IMR-90 (cell line): Measurements from ENCODE around the gene EEIG2. TPM values are rescaled to one million over a fixed set of nuclear protein-coding genes. Genes with fewer than 3 reads are reported as not detected.

Experiments used
- ATAC-seq: fragments of 200-7000 bp; cut with Tn5 transposase; 2 replicates; pipeline ENCODE4 v1.9.1; 2020; ENCODE audit warnings: low read depth, mild to moderate bottlenecking, moderate library complexity
- BruUV-seq: library from RNA; stranded (reverse); fragments of 400-500 nt; replicated peaks from 2 replicates; lab custom pipeline; 2021; lab: Mats Ljungman, UMichigan
- CTCF ChIA-PET: fragments of 300-600 bp; formaldehyde crosslinking; extraction: SDS; loops from one replicate; lab custom pipeline; 2021; ENCODE audit warnings: antibody characterized with exemption; lab: Yijun Ruan, JAX
- POLR2A ChIA-PET: fragments of 300-600 bp; sonication (Branson Sonifier 250); formaldehyde crosslinking; loops from one replicate; lab custom pipeline; 2022; ENCODE audit warnings: antibody characterized with exemption; ENCODE audit not compliant: unreplicated experiment; lab: Charles Lee
- DNase-seq: peaks from one replicate; pipeline ENCODE4 v3.0.0; 2013
- H2AFZ ChIP-seq: replicated peaks from 2 replicates; pipeline ENCODE3; 2013; ENCODE audit warnings: low read length, mild to moderate bottlenecking; ENCODE audit not compliant: poor library complexity
- H2AK5ac ChIP-seq: 2 replicates; pipeline ENCODE4 v1.6.1; 2013; ENCODE audit warnings: low read depth, low read length, inconsistent platforms
- H2AK9ac ChIP-seq: replicated peaks from 2 replicates; pipeline ENCODE3; 2013; ENCODE audit warnings: mild to moderate bottlenecking, low read depth, low read length, moderate library complexity; ENCODE audit not compliant: poor library complexity
- H2BK120ac ChIP-seq: 2 replicates; pipeline ENCODE4 v1.6.1; 2013; ENCODE audit warnings: low read depth, low read length, inconsistent platforms
- H2BK15ac ChIP-seq: 3 replicates; pipeline ENCODE4 v1.6.1; 2013; ENCODE audit warnings: low read depth, low read length, inconsistent platforms
- H2BK20ac ChIP-seq: 2 replicates; pipeline ENCODE4 v1.6.1; 2013; ENCODE audit warnings: low read depth, mild to moderate bottlenecking, inconsistent platforms, low read length, moderate library complexity
- H2BK5ac ChIP-seq: 2 replicates; pipeline ENCODE4 v1.6.1; 2013; ENCODE audit warnings: mild to moderate bottlenecking, low read depth, low read length, inconsistent platforms; ENCODE audit not compliant: poor library complexity, severe bottlenecking
- H3K14ac ChIP-seq: replicated peaks from 2 replicates; pipeline ENCODE4 v1.6.1; 2013; ENCODE audit warnings: low read depth, low read length, inconsistent platforms
- H3K18ac ChIP-seq: 2 replicates; pipeline ENCODE4 v1.6.1; 2013; ENCODE audit warnings: low read depth, low read length, control low read depth
- H3K23ac ChIP-seq: 2 replicates; pipeline ENCODE4 v1.6.1; 2013; ENCODE audit warnings: low read depth, low read length, inconsistent platforms
- H3K27ac ChIP-seq: 2 replicates; pipeline ENCODE4 v1.5.1; 2013; ENCODE audit warnings: mild to moderate bottlenecking, control low read depth, low read length; ENCODE audit not compliant: insufficient read depth
- H3K27me3 ChIP-seq: 2 replicates; pipeline ENCODE4 v1.6.1; 2013; ENCODE audit warnings: low read length; ENCODE audit not compliant: control insufficient read depth, insufficient read depth
- H3K36me3 ChIP-seq: 2 replicates; pipeline ENCODE4 v1.6.1; 2013; ENCODE audit warnings: low read length, mixed read lengths; ENCODE audit not compliant: control insufficient read depth, insufficient read depth
- H3K4ac ChIP-seq: 2 replicates; pipeline ENCODE4 v1.6.1; 2013; ENCODE audit warnings: low read depth, low read length, inconsistent platforms
- H3K4me1 ChIP-seq: 2 replicates; pipeline ENCODE4 v1.6.1; 2013; ENCODE audit warnings: low read length, mixed read lengths; ENCODE audit not compliant: control insufficient read depth, insufficient read depth
- H3K4me2 ChIP-seq: 2 replicates; pipeline ENCODE4 v1.6.1; 2013; ENCODE audit warnings: low read depth, mild to moderate bottlenecking, control low read depth, low read length, moderate library complexity
- H3K4me3 ChIP-seq: 2 replicates; pipeline ENCODE4 v1.5.1; 2013; ENCODE audit warnings: low read depth, mild to moderate bottlenecking, control low read depth, low read length, moderate library complexity; ENCODE audit not compliant: insufficient read depth
- H3K56ac ChIP-seq: 2 replicates; pipeline ENCODE4 v1.6.1; 2013; ENCODE audit warnings: low read length, inconsistent platforms; ENCODE audit not compliant: insufficient read depth; ENCODE audit errors: extremely low read depth
- H3K79me1 ChIP-seq, 2 experiments: 2 replicates each; pipeline ENCODE4 v1.6.1; 2013; ENCODE audit warnings: low read length in 2 of 2, inconsistent platforms in 1 of 2, low read depth in 1 of 2
- H3K9ac ChIP-seq: 2 replicates; pipeline ENCODE4 v1.6.1; 2013; ENCODE audit warnings: low read depth, low read length, control low read depth
- H3K9me1 ChIP-seq: 2 replicates; pipeline ENCODE4 v1.6.1; 2013; ENCODE audit warnings: low read length, inconsistent platforms; ENCODE audit not compliant: insufficient read depth
- H3K9me3 ChIP-seq: 2 replicates; pipeline ENCODE4 v1.6.1; 2013; ENCODE audit warnings: low read length; ENCODE audit not compliant: control insufficient read depth, insufficient read depth
- H4K20me1 ChIP-seq: 2 replicates; pipeline ENCODE4 v1.6.1; 2013; ENCODE audit warnings: low read length, inconsistent platforms; ENCODE audit not compliant: insufficient read depth
- H4K5ac ChIP-seq: 2 replicates; pipeline ENCODE4 v1.6.1; 2013; ENCODE audit warnings: mild to moderate bottlenecking, low read depth, low read length, control low read depth
- H4K8ac ChIP-seq, 2 experiments: 2 replicates each; pipeline ENCODE4 v1.6.1; 2013; ENCODE audit warnings: low read depth in 2 of 2, low read length in 2 of 2, control low read depth in 1 of 2, inconsistent platforms in 1 of 2
- H4K91ac ChIP-seq: 2 replicates; pipeline ENCODE4 v1.6.1; 2013; ENCODE audit warnings: low read depth, low read length, inconsistent platforms; ENCODE audit not compliant: insufficient read depth
- BHLHE40 ChIP-seq: fragments of 150-350 bp; IDR thresholded peaks from 2 replicates; pipeline ENCODE4 v1.6.1; 2016; ENCODE audit warnings: mild to moderate bottlenecking, low read depth, low read length
- CEBPB ChIP-seq: IDR thresholded peaks from 2 replicates; pipeline ENCODE4 v1.6.1; 2012; ENCODE audit warnings: low read depth, low read length, improper control_type of control experiment
- MAFK ChIP-seq: IDR thresholded peaks from 2 replicates; pipeline ENCODE4 v1.6.1; 2012; ENCODE audit warnings: low read depth, low read length, improper control_type of control experiment
- MXI1 ChIP-seq: IDR thresholded peaks from 2 replicates; pipeline ENCODE4 v1.6.1; 2012; ENCODE audit warnings: low read depth, mild to moderate bottlenecking, low read length, moderate library complexity, borderline replicate concordance
- RCOR1 ChIP-seq: IDR thresholded peaks from 2 replicates; pipeline ENCODE4 v1.6.1; 2012; ENCODE audit warnings: mild to moderate bottlenecking, low read length, improper control_type of control experiment; ENCODE audit not compliant: insufficient replicate concordance
- WGBS, 2 experiments: methylation state at CpG; one replicate each; pipeline versions ENCODE4 v1.1.5 to v1.1.7; 2013; ENCODE audit warnings: missing lambda C conversion rate in 2 of 2; ENCODE audit not compliant: insufficient read length in 1 of 2; ENCODE audit errors: extremely low coverage in 2 of 2; 5-methylcytosine and 5-hydroxymethylcytosine counted together
- dilution Hi-C: fragments of 300-500 bp; cut with HindIII; formaldehyde crosslinking; loops from one replicate; pipeline ENCODE4 v1.14.3; 2018; ENCODE audit warnings: low sequenced_read_pairs; ENCODE audit not compliant: unreplicated experiment
- in situ Hi-C: fragments of 300-500 bp; cut with MboI; formaldehyde crosslinking; loops from 3 replicates; pipeline ENCODE4 v1.14.3; 2019; ENCODE audit warnings: low sequenced_read_pairs, inconsistent platforms, mixed read lengths
- intact Hi-C: fragments of 100-400 bp; cut with micrococcal nuclease; formaldehyde crosslinking; loops from 2 replicates; pipeline ENCODE4 v1.10.0; 2022
- polyA plus RNA-seq, 3 experiments: library from polyadenylated mRNA; depleted of rRNA; stranded (reverse); fragments of >200 nt; gene quantifications; 2 replicates each; pipeline ENCODE4 v1.2.3, GENCODE V29; 2012; ENCODE audit warnings: low replicate concordance in 1 of 3
- total RNA-seq: library from RNA; depleted of rRNA; stranded (reverse); fragments of >200 nt; gene quantifications from 2 replicates; pipeline ENCODE4 v1.2.3, GENCODE V29; 2012
- TF ChIP-seq, protein P1 (sequence below): fragments of 150-350 bp; IDR thresholded peaks from 2 replicates; pipeline ENCODE4 v1.6.1; 2016; ENCODE audit warnings: low read depth, mild to moderate bottlenecking, low read length, moderate library complexity, borderline replicate concordance

The EEIG2 gene
- total and polyA plus RNA-seq, 2 of the 4 experiments (the other 2 are of a cell fraction) = 1.7 to 4.8 TPM

DNA sequence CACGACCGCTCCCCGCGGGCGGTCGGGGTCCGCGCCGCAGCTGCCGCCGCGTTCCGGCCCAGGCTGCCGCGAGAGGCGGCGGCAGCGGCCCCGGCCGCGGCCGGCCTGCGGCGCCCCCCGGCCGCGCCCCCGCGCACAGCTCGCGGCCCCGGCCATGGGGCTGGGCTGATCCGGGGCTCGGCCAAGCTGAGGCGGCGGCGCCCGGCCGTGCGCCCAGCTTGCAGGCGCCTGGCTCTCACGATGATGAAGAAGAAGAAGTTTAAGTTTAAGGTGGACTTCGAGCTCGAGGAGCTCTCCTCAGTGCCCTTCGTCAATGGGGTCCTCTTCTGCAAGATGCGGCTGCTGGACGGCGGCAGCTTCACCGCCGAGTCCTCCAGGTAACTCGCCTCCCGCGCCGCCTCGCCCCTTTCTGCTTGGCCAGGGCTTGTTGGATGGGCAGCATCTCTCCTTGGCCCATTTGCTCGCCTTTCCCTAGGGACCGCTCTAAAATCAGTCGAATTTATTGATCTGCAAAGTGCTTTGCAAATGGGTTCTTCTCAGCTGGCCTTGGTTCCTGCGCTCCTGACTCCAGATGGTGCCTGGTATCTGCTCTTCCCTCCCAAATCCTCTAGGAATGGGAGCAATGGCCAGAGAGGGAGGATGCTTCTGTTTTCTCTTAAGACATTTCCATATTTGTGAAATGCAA, 431 bp downstream of the EEIG2 start:
- peak overlapping the region; percentile 95 for H3K4me2 ChIP-seq
- H3K27me3 ChIP-seq = no peaks in the 10 kb centered on the region; the same call in none of the 2 replicates
- H2BK5ac ChIP-seq = peak overlapping the region; percentile 44
- 0 out of 3 replicates have a peak overlapping the region, but pooled peaks have one; percentile 11 for H2BK15ac ChIP-seq
- peak overlapping the region; percentile 72 for H3K9ac ChIP-seq
- no peak overlapping the region for H2BK120ac ChIP-seq
- H3K36me3 ChIP-seq = no peaks in the 10 kb centered on the region
- no peak overlapping the region for H4K5ac ChIP-seq
- peak overlapping the region; percentile 62 for H3K14ac ChIP-seq
- H2AK5ac ChIP-seq = no peak overlapping the region
- in situ Hi-C loops (no loop called here), intact Hi-C loops (no loop called here), dilution Hi-C loops (no loop called here)
- TF ChIP-seq MAFK (no peak), RCOR1 (no peak), BHLHE40 (no peak), MXI1 (no peak), CEBPB (no peak)
- TF ChIP-seq, protein P1, sequence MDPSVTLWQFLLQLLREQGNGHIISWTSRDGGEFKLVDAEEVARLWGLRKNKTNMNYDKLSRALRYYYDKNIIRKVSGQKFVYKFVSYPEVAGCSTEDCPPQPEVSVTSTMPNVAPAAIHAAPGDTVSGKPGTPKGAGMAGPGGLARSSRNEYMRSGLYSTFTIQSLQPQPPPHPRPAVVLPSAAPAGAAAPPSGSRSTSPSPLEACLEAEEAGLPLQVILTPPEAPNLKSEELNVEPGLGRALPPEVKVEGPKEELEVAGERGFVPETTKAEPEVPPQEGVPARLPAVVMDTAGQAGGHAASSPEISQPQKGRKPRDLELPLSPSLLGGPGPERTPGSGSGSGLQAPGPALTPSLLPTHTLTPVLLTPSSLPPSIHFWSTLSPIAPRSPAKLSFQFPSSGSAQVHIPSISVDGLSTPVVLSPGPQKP = no peak
- no peaks in the 10 kb centered on the region for H3K9me3 ChIP-seq
- H3K79me1 ChIP-seq = peaks cover 11 to 40% of the 10 kb centered on the region in 2 experiments
- H2AK9ac ChIP-seq = no peak overlapping the region
- no peak overlapping the region; the same call in 1 of the 2 replicates for H3K18ac ChIP-seq
- no peak overlapping the region for H2BK20ac ChIP-seq
- H3K4ac ChIP-seq = peak overlapping the region; percentile 60; the same call in 1 of the 2 replicates
- H3K4me3 ChIP-seq = peak overlapping the region; percentile 82
- CTCF ChIA-PET = interaction anchor here (0.6 to 3.2 kb wide), 17 partner anchors 9 to 865 kb away, joined by 3 to 13 read pairs (median 4); partner anchors contain the start of gene PRPF38B
- peak; percentile 16 for DNase-seq
- peak overlapping the region; percentile 45; the same call in 1 of the 2 replicates for H4K91ac ChIP-seq
- peak; percentile 81 for ATAC-seq
- H3K27ac ChIP-seq = peak overlapping the region; percentile 16; the same call in 1 of the 2 replicates
- no peaks in the 10 kb centered on the region; the same call in 1 of the 2 replicates for H3K4me1 ChIP-seq
- no TSS peak for BruUV-seq
- H3K9me1 ChIP-seq = peaks cover 2% of the 10 kb centered on the region; the same call in 1 of the 2 replicates
- no peak overlapping the region for H3K56ac ChIP-seq
- no peaks in the 10 kb centered on the region for H4K20me1 ChIP-seq
- 1% methylated on average over 25 of the region's 59 CpGs; no CpG with 5 or more reads in 1 of the 2 experiments for WGBS, 2 experiments
- peak overlapping the region; percentile 88 for H2AFZ ChIP-seq
- 0 out of 4 replicates have a peak overlapping the region, but pooled peaks of 1 of the 2 experiments have one; percentile 3 for H4K8ac ChIP-seq
- POLR2A ChIA-PET = interaction anchor here (0.6 to 1.0 kb wide), 2 partner anchors 9 to 346 kb away, joined by 4 to 16 read pairs; no protein-coding TSS in a partner anchor
- H3K23ac ChIP-seq = peak overlapping the region; percentile 63
